Measurements from ENCODE around the gene PMPCA. TPM values are rescaled to one million over a fixed set of nuclear protein-coding genes. Genes with fewer than 3 reads are reported as not detected.

PMPCA gene
- polyA plus RNA-seq, 1 donor (not counting 4 experiments of a cell fraction or from before 2014, with no cell fraction given) = 85.9 TPM

GRCh38 chr9:136463578-136463977 lies 53.1 kb downstream of the PMPCA start:
- Histone ChIP-seq H3K36me3 (ENCODE audit: control insufficient read depth in 2 of 2, extremely low read depth in 1 of 2, insufficient read depth in 2 of 2, low read length in 2 of 2) (peaks cover 49 to 81% of the 10 kb centered on the region in 2 experiments), H2AFZ (ENCODE audit: control insufficient read depth, low read length) (no peak overlapping the region), H3K4me3 (ENCODE audit: control insufficient read depth in 2 of 3, extremely low read depth in 1 of 3, insufficient read depth in 2 of 3, low read depth in 1 of 3, low read length in 3 of 3) (no peak overlapping the region), H3K9me1 (ENCODE audit: control insufficient read depth, extremely low read depth, insufficient read depth, low read length) (no peaks in the 10 kb centered on the region), H3K9ac (ENCODE audit: control insufficient read depth, extremely low read depth, insufficient read depth, low read length) (no peak overlapping the region), H3K79me2 (ENCODE audit: control insufficient read depth, insufficient read depth, low read length) (peaks cover 17% of the 10 kb centered on the region), H3K27ac (ENCODE audit: control insufficient read depth, insufficient read depth, low read length) (no peak overlapping the region), H3K4me2 (ENCODE audit: control insufficient read depth, extremely low read depth, insufficient read depth, low read depth, low read length) (no peak overlapping the region), H3K4me1 (ENCODE audit: control insufficient read depth, extremely low read depth, insufficient read depth, low read length) (no peaks in the 10 kb centered on the region), H3K27me3 (ENCODE audit: control insufficient read depth, extremely low read depth, insufficient read depth, low read length) (no peaks in the 10 kb centered on the region), H3K9me3 (ENCODE audit: control insufficient read depth, low read depth, low read length) (no peaks in the 10 kb centered on the region), H4K20me1 (ENCODE audit: control insufficient read depth, extremely low read depth, insufficient read depth, low read length) (peaks cover 5% of the 10 kb centered on the region)
- TF ChIP-seq CTCF (optimal IDR thresholded peaks at IDR 0.05 in 1 of 3, IDR thresholded peaks at IDR 0.05 in 1 of 3, conservative IDR thresholded peaks at IDR 0.05 in 1 of 3; ENCODE audit: extremely low read depth in 1 of 3, insufficient read depth in 2 of 3, low read length in 3 of 3) = no peak
- FAIRE-seq (no peak), DNase-seq (ENCODE audit: low read depth, low spot score) (no peak)
- dilution Hi-C loops (cut with MboI; ENCODE audit: extremely low pct_ligation_motif_present, low sequenced_read_pairs) = no loop called here

GRCh38 chr9:136464241-136464640 lies 53.8 kb downstream of the PMPCA start:
- peaks cover 5% of the 10 kb centered on the region for H4K20me1 ChIP-seq (ENCODE audit: control insufficient read depth, extremely low read depth, insufficient read depth, low read length)
- TF ChIP-seq CTCF (optimal IDR thresholded peaks at IDR 0.05 in 1 of 3, IDR thresholded peaks at IDR 0.05 in 1 of 3, conservative IDR thresholded peaks at IDR 0.05 in 1 of 3; ENCODE audit: extremely low read depth in 1 of 3, insufficient read depth in 2 of 3, low read length in 3 of 3) (no peak), EZH2 (IDR thresholded peaks at IDR 0.05; ENCODE audit: low read length) (no peak)
- no peaks in the 10 kb centered on the region for H3K27me3 ChIP-seq (ENCODE audit: control insufficient read depth, extremely low read depth, insufficient read depth, low read length)

More at GRCh38 chr9:136464241-136464640, 53.8 kb downstream of the PMPCA start:
- Histone ChIP-seq H3K4me1 (ENCODE audit: control insufficient read depth, extremely low read depth, insufficient read depth, low read length) (no peaks in the 10 kb centered on the region), H3K9me3 (ENCODE audit: control insufficient read depth, low read depth, low read length) (no peaks in the 10 kb centered on the region), H3K4me2 (ENCODE audit: control insufficient read depth, extremely low read depth, insufficient read depth, low read depth, low read length) (no peak overlapping the region), H3K36me3 (ENCODE audit: control insufficient read depth in 2 of 2, extremely low read depth in 1 of 2, insufficient read depth in 2 of 2, low read length in 2 of 2) (peaks cover 49 to 74% of the 10 kb centered on the region in 2 experiments), H3K4me3 (ENCODE audit: control insufficient read depth in 2 of 3, extremely low read depth in 1 of 3, insufficient read depth in 2 of 3, low read depth in 1 of 3, low read length in 3 of 3) (no peak overlapping the region), H3K79me2 (ENCODE audit: control insufficient read depth, insufficient read depth, low read length) (peaks cover 21% of the 10 kb centered on the region), H2AFZ (ENCODE audit: control insufficient read depth, low read length) (no peak overlapping the region), H3K27ac (ENCODE audit: control insufficient read depth, insufficient read depth, low read length) (no peak overlapping the region), H3K9me1 (ENCODE audit: control insufficient read depth, extremely low read depth, insufficient read depth, low read length) (no peaks in the 10 kb centered on the region), H3K9ac (ENCODE audit: control insufficient read depth, extremely low read depth, insufficient read depth, low read length) (no peak overlapping the region)
- dilution Hi-C loops (cut with MboI; ENCODE audit: extremely low pct_ligation_motif_present, low sequenced_read_pairs) = no loop called here
- FAIRE-seq (no peak), DNase-seq (ENCODE audit: low read depth, low spot score) (no peak)

Measured in keratinocyte (primary cell).